Activated CD4-positive, alpha-beta T cell treated with anti-CD3 and anti-CD28 coated beads, Interleukin-2, amount 10 ng/mL, durations not matched to agents 24 days and 14 days (primary cell): Measurements from ENCODE around the gene S100A7A. TPM values are rescaled to one million over a fixed set of nuclear protein-coding genes. Genes with fewer than 3 reads are reported as not detected.

Source experiments
- DNase-seq: peaks from one replicate; pipeline ENCODE4 v3.0.0; 2022
- H3K27ac Mint-ChIP-seq: one replicate; pipeline ENCODE4 v1.8.0; 2022; ENCODE audit warnings: mild to moderate bottlenecking, mixed read lengths
- H3K27me3 Mint-ChIP-seq: one replicate; pipeline ENCODE4 v1.8.0; 2022; ENCODE audit warnings: mixed read lengths
- H3K36me3 Mint-ChIP-seq: one replicate; pipeline ENCODE4 v1.8.0; 2022; ENCODE audit warnings: low read depth, mild to moderate bottlenecking, mixed read lengths
- H3K4me1 Mint-ChIP-seq: one replicate; pipeline ENCODE4 v1.8.0; 2021; ENCODE audit warnings: mixed read lengths
- H3K4me3 Mint-ChIP-seq: one replicate; pipeline ENCODE4 v1.8.0; 2022; ENCODE audit warnings: mild to moderate bottlenecking, moderate library complexity, mixed read lengths
- H3K9me3 Mint-ChIP-seq: one replicate; pipeline ENCODE4 v1.8.0; 2021; ENCODE audit warnings: mixed read lengths
- intact Hi-C: fragments of 100-400 bp; cut with micrococcal nuclease; formaldehyde crosslinking; loops from one replicate; pipeline ENCODE4 v1.15.1; 2023
- total RNA-seq: library from RNA; stranded (reverse); gene quantifications from 2 replicates; pipeline ENCODE4 v1.2.3, GENCODE V29; 2022

The S100A7A gene
- not detected in 2 replicates for total RNA-seq

DNA sequence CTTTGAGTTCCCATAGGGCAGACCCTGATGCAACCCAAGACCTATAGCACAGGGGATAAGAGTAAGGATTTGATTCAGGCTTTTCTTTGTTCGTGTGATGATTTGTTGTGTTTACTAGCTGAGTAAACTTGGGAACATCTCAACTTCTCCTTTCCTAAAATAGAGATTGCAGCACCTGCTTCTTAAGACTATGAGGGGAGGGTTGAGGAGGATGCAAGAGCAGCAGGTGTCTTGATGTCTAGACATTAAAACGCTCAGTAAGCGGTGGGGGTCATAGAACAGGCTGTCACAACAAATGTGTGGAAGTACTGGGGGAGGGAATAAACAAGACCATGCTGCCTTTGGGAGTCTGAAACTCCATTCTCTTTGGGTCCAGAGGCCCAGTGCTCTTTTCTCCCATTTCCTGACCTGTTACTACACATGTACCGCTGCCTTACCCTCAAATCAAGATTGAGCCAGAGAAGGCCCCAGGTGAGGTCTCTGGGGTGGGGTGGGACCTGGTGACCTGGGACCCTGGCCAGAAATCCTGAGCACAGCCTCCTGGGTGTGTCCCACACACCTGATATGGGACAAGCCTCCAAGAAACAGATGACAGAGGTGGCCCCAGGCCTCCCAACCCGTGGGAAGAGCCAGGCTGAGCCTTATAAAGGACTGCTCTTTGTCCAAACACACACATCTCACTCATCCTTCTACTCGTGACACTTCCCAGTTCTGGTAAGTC lies at the start of gene S100A7A:
TSS of gene S100A7A (plus strand) at position 671 of the 721 bp plus-strand sequence. CDS start 1,563 bp downstream, outside the sequence.
- Mint-ChIP-seq H3K4me1 (no peaks in the 10 kb centered on the region), H3K9me3 (no peaks in the 10 kb centered on the region), H3K27ac (no peak within 1 kb of the TSS), H3K36me3 (no peaks in the 10 kb centered on the region), H3K4me3 (no peak within 1 kb of the TSS), H3K27me3 (peaks cover 4% of the 10 kb centered on the region)
- no peak for DNase-seq
- intact Hi-C loops = no loop called here

DNA sequence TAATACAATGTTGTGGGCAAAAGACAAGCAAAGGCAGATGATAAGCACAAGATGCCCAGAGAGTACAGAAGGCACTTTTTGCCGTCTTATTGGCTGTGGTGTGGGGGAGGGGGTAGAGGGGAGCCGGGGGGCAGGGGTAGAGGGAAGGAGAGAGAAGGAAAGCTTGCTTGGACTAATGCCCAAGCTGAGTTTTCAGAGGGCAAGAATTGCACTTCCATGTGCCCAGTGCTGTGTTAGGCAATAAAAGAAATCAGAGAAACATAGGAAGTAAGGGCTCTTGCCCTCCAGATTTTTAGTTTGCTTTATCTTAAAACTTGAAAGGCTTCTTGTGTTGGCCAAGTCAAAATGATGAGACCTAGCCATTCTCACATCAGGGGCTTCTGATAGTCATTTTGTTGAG lies 49.2 kb upstream of the S100A7A start:
- Mint-ChIP-seq H3K4me3 (no peak overlapping the region), H3K4me1 (no peaks in the 10 kb centered on the region), H3K9me3 (no peaks in the 10 kb centered on the region), H3K36me3 (no peaks in the 10 kb centered on the region), H3K27ac (no peak overlapping the region), H3K27me3 (peaks cover 18% of the 10 kb centered on the region)
- no peak for DNase-seq
- intact Hi-C loops = no loop called here

DNA sequence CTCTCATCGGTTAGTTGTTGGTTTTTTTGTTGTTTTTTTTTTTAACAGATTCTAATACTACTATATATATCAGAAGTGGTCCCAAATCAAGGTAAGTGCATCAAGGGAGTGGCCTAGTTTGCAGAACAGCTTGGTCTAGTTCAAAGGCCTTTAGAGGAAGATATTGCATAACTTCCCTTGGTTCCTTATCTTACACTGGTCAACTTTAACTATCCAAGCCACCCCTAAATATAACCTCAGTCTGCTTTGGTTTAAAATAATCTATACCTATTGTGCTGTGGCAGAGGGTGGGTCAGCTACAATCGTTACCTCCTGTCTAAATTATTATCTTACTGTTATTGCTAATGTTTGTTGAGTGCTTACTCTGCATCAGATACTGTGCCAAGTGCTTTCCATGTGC lies 47.8 kb upstream of the S100A7A start:
- DNase-seq = no peak
- no peak overlapping the region for H3K4me3 Mint-ChIP-seq
- H3K27ac Mint-ChIP-seq = no peak overlapping the region
- H3K36me3 Mint-ChIP-seq = no peaks in the 10 kb centered on the region
- intact Hi-C loops = no loop called here
- H3K27me3 Mint-ChIP-seq = peaks cover 13% of the 10 kb centered on the region
- H3K4me1 Mint-ChIP-seq = no peaks in the 10 kb centered on the region
- H3K9me3 Mint-ChIP-seq = no peaks in the 10 kb centered on the region

DNA sequence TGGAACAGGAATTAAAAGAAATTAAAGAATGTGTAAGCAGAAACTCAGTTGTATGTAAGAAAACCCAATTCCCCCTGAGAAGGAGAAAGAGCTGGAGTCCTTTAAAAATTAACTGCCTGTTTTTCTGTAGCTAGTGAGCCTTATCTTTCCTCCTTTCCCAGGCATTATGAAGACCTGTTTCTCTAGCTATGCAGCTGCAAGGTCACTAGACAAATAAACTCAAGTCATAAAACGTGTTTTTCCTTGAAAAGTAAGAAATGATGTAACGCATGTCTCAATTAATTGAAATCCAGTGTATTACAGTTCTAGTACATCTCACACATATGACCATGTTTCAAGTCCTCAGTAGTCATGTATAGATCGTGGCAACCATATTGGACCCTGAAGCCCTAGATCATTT lies 46.2 kb upstream of the S100A7A start:
- H3K27me3 Mint-ChIP-seq = peaks cover 9% of the 10 kb centered on the region
- DNase-seq = no peak
- H3K27ac Mint-ChIP-seq = no peak overlapping the region
- no peaks in the 10 kb centered on the region for H3K9me3 Mint-ChIP-seq
- intact Hi-C loops = no loop called here
- no peak overlapping the region for H3K4me3 Mint-ChIP-seq
- no peaks in the 10 kb centered on the region for H3K4me1 Mint-ChIP-seq
- H3K36me3 Mint-ChIP-seq = no peaks in the 10 kb centered on the region

DNA sequence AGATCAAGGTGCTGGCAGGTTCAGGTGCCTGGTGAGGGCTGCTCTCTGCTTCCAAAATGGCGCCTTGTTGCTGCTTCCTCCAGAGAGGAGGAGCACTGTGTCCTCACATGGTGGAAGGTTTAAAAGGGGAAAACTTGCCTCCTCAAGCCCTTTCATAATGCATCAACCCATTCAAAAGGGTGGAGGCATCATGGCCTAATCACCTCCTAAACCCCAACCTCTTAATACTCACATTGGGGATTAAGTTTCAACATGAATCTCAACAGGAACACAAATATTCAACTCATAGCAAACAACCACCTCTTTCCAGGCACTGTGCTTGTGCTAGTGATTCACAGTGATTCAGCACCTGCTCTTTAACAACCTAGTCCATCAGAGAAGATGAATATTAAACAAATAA lies 45.1 kb upstream of the S100A7A start:
- Mint-ChIP-seq H3K36me3 (no peaks in the 10 kb centered on the region), H3K9me3 (no peaks in the 10 kb centered on the region), H3K27me3 (peaks cover 8% of the 10 kb centered on the region), H3K4me3 (no peak overlapping the region), H3K4me1 (no peaks in the 10 kb centered on the region), H3K27ac (no peak overlapping the region)
- no peak for DNase-seq
- intact Hi-C loops = no loop called here

DNA sequence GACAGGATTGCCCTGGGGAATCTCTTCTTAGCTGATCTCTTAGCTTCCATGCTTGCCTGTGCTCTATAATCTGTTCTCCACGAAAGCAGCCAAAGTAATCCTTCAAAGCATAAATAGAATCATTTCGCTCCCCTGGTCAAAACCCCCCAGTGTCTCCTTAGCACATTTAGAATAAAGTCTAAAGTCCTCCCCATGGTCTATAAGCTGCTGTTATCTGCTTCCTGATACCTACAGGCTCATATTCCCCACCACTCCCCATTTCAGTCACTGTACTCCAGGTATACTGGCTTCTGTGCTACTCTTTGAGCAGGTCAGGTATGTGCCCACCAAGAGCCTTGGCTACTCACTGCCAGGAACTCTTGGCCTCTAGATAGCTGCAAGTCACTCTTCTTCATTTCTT lies 43.7 kb upstream of the S100A7A start:
- Mint-ChIP-seq H3K36me3 (no peaks in the 10 kb centered on the region), H3K9me3 (no peaks in the 10 kb centered on the region), H3K27me3 (peaks cover 17% of the 10 kb centered on the region), H3K4me3 (no peak overlapping the region), H3K27ac (no peak overlapping the region), H3K4me1 (no peaks in the 10 kb centered on the region)
- DNase-seq = no peak
- intact Hi-C loops = no loop called here

DNA sequence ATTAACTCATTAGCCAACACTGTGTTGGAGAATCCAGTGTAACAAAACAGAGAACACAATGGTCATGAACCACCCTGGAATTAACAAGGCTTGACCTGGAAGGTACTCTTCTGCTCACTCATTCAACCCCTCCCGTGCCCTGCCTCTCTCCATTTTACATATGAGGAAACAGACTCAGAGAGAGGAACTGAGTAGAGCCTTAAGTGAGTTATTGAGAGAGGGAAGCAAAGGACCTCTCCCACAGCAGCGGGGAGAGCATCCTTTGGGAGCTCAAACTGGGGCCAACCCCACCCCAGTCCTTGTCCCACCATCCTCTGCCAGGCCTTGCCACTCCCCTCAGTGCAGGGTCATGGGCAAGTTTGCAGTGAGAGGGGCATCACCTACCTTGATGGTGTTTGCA lies 42.2 kb upstream of the S100A7A start:
- H3K27ac Mint-ChIP-seq = no peak overlapping the region
- no peaks in the 10 kb centered on the region for H3K9me3 Mint-ChIP-seq
- peaks cover 24% of the 10 kb centered on the region for H3K27me3 Mint-ChIP-seq
- H3K36me3 Mint-ChIP-seq = no peaks in the 10 kb centered on the region
- H3K4me1 Mint-ChIP-seq = no peaks in the 10 kb centered on the region
- DNase-seq = no peak
- no peak overlapping the region for H3K4me3 Mint-ChIP-seq
- intact Hi-C loops = no loop called here

DNA sequence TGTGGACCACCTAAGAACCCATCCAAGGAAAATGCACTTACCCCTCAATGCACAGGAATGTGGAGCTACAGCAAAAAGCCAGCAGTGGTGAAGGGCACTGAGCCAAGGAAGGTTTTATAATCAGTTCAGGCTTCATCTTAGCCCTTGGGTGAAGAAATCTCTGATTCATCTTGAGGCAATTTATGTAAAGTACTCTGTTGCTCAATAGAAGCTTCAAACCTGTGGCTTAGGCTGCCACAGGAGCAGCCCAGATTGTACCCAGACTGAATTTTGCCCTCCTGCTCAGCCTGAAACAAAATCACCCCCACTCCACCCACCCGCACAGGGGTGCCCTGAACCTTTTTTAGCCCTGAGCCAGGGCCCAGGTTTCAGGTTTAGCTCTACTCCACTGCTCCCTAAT lies 40.8 kb upstream of the S100A7A start, which contains the start of gene S100A12:
TSS of gene S100A12 (minus strand) at position 111 of the 400 bp plus-strand sequence. CDS start 1,029 bp downstream, outside the sequence.
- Mint-ChIP-seq H3K9me3 (no peaks in the 10 kb centered on the region), H3K4me3 (no peak within 1 kb of the TSS), H3K4me1 (no peaks in the 10 kb centered on the region), H3K36me3 (no peaks in the 10 kb centered on the region), H3K27ac (no peak within 1 kb of the TSS), H3K27me3 (peaks cover 21% of the 10 kb centered on the region)
- intact Hi-C loops = no loop called here
- no peak for DNase-seq

DNA sequence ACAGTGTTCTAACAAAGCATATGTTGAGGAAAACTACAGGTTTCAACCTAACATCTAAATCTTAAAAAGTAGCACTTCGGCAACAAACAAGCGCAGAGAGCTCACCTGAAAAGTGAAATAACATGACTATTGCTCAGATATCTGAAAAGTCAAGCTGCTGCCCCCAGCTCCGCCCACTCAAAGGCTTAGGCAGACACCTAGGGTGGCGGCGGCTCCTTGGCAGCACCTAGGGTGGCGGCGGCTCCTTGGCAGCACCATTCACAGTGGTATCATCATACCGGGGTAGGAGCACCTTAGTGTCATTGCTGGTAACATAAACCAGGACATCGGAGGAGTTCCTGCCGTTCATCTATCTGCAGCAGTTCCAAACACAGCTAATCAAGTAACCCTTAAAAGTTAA lies 36.7 kb upstream of the S100A7A start:
- H3K4me1 Mint-ChIP-seq = no peaks in the 10 kb centered on the region
- no peaks in the 10 kb centered on the region for H3K36me3 Mint-ChIP-seq
- no peak for DNase-seq
- intact Hi-C loops = no loop called here
- H3K4me3 Mint-ChIP-seq = no peak overlapping the region
- H3K27ac Mint-ChIP-seq = no peak overlapping the region
- H3K9me3 Mint-ChIP-seq = peaks cover 18% of the 10 kb centered on the region
- H3K27me3 Mint-ChIP-seq = peaks cover 41% of the 10 kb centered on the region

DNA sequence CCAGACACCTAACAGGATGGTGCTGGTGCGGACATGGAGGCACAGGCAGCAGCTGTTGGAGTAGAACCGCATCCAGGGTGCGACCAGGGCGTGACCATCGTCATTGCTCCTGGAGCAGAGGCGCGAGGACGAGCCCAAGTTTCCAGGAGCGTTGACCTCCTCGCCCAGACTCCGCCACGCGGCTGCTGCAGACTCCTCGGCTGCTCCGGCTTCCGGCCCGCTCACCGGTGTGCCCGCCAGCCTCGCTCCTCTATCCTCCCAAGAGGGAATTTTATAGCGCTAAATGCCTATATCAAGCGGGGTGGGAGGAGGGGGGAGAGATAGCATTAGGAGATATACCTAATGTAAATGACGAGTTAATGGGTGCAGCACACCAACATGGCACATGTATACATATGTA lies 35.6 kb upstream of the S100A7A start:
- H3K4me3 Mint-ChIP-seq = no peak overlapping the region
- no peak overlapping the region for H3K27ac Mint-ChIP-seq
- peaks cover 18% of the 10 kb centered on the region for H3K9me3 Mint-ChIP-seq
- H3K27me3 Mint-ChIP-seq = peaks cover 41% of the 10 kb centered on the region
- no peak for DNase-seq
- H3K36me3 Mint-ChIP-seq = no peaks in the 10 kb centered on the region
- intact Hi-C loops = no loop called here
- H3K4me1 Mint-ChIP-seq = no peaks in the 10 kb centered on the region

DNA sequence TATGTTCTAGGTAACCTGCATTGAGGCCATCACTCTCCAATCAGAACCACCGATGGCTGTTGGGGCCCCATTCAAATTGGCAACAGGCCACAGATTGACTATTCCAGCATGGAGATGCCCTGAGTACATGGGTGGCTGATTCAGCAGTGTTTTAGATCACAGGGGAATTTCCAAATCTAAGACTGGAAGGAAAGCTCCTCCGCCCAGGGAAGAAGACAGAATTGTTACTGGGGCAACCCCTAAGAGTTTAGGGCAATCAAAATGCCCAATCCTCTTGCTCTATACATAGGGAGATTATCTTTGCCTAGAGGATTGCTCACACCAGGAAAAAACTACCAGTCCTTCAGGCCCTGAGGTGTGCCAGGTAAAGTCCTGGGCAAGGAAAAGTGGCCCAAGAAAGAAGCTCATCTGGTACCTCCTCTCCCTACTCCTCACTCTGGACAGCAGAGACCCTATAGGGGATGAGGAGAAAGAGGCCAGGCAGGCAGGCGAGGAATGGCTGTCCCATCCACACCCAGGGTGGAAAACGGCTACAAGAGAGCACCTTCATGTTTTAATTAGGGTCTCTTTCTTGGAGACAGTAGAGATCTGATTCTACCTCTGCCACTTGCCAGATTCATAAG lies 31.3 kb upstream of the S100A7A start:
- no peaks in the 10 kb centered on the region for H3K36me3 Mint-ChIP-seq
- H3K4me3 Mint-ChIP-seq = no peak overlapping the region
- intact Hi-C loops = no loop called here
- H3K9me3 Mint-ChIP-seq = peaks cover 18% of the 10 kb centered on the region
- H3K27me3 Mint-ChIP-seq = peaks cover 24% of the 10 kb centered on the region
- peaks cover 4% of the 10 kb centered on the region for H3K4me1 Mint-ChIP-seq
- H3K27ac Mint-ChIP-seq = no peak overlapping the region
- no peak for DNase-seq

DNA sequence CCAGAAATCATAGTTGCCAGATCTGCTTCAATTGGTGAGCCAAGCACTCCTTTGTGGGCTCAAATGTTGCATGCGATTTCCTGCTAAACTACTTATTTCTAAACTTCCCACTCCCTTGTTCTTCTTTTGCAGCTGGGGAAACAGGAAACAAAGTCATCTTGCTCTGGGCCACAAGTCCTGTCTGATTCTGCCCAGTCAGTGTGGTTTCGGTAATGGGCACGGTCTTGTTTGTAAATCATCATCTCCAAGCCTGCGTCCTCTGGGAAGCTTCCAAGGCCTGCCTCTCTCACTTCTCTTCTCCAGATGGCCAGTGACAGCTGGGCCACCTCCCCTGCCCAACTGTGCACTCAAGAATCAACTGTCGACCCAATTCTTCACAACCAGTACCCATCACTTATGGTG lies 29.8 kb upstream of the S100A7A start:
- no peak overlapping the region for H3K27ac Mint-ChIP-seq
- no peaks in the 10 kb centered on the region for H3K36me3 Mint-ChIP-seq
- no peak overlapping the region for H3K4me3 Mint-ChIP-seq
- DNase-seq = no peak
- peaks cover 20% of the 10 kb centered on the region for H3K27me3 Mint-ChIP-seq
- intact Hi-C loops = no loop called here
- peaks cover 13% of the 10 kb centered on the region for H3K9me3 Mint-ChIP-seq
- H3K4me1 Mint-ChIP-seq = peaks cover 4% of the 10 kb centered on the region

DNA sequence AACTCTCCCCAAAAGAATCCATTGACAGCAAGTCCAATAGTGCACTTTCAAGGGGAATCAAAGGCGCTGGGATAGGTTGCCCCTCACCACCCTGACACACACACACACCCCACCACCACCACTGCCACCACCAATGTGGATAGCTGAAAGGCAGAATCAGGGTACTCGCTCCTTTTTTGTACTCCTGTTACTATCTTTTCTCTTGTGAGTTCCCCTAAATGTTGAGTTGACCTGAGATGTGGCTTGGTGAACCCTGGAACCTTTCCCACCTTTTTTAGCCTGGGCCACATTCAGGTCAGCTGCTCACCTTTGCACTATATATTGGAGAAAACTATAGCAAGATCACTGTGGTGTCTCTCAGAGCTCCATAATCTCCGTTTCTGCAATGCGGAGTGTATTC lies 29.3 kb upstream of the S100A7A start:
- no peaks in the 10 kb centered on the region for H3K36me3 Mint-ChIP-seq
- DNase-seq = no peak
- H3K4me1 Mint-ChIP-seq = peaks cover 4% of the 10 kb centered on the region
- H3K9me3 Mint-ChIP-seq = peaks cover 8% of the 10 kb centered on the region
- no peak overlapping the region for H3K27ac Mint-ChIP-seq
- peaks cover 16% of the 10 kb centered on the region for H3K27me3 Mint-ChIP-seq
- intact Hi-C loops = no loop called here
- no peak overlapping the region for H3K4me3 Mint-ChIP-seq

DNA sequence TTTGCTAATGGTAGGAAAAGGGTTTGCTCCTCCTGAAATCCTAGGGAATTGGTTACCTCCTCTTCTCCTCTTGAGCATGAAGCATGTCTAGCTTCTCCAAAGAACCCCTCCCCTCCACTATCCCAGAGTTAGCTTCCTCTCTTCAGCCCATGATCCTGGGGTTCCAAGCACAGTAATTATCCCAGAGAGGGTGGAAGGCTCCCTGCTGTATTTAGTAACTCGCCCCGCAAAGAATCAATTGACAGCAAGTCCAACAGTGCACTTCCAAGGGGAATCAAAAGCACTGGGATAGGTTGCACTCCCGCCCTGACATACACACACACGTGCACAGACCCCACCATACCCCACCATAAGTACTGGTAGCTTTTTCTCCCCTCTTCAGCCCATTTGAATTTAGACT lies 28.5 kb upstream of the S100A7A start:
- no peak for DNase-seq
- H3K4me1 Mint-ChIP-seq = peaks cover 4% of the 10 kb centered on the region
- no peak overlapping the region for H3K27ac Mint-ChIP-seq
- H3K4me3 Mint-ChIP-seq = no peak overlapping the region
- H3K9me3 Mint-ChIP-seq = peaks cover under 1% of the 10 kb centered on the region
- H3K36me3 Mint-ChIP-seq = no peaks in the 10 kb centered on the region
- intact Hi-C loops = no loop called here
- H3K27me3 Mint-ChIP-seq = peaks cover 8% of the 10 kb centered on the region

DNA sequence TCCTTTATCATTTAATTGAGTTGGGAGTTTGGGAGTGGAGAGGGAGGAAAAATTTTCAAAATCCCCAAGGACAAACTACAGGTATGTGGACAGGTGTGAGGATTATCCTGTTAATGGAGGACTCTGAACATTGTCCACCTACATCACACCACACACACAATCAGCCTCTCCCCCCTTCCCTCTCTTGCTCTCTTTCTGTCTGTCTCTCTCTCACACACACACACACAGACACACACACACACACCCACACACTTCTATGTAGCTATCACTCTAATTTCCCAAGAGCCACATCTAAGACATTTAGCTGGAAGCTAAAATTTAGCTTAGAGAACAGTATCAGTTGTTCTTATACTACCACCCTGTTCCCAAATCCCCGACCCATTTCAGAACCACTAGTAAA lies 26.9 kb upstream of the S100A7A start:
- H3K4me1 Mint-ChIP-seq = peaks cover 4% of the 10 kb centered on the region
- intact Hi-C loops = no loop called here
- H3K9me3 Mint-ChIP-seq = no peaks in the 10 kb centered on the region
- H3K4me3 Mint-ChIP-seq = no peak overlapping the region
- DNase-seq = no peak
- no peaks in the 10 kb centered on the region for H3K36me3 Mint-ChIP-seq
- no peak overlapping the region for H3K27ac Mint-ChIP-seq
- peaks cover 4% of the 10 kb centered on the region for H3K27me3 Mint-ChIP-seq
